Adrenal gland (tissue), 5 donors: Measurements from ENCODE around the gene VWA8.

ENCODE experiments used
- POLR2A ChIP-seq, 2 donors: fragments of 450-650 bp; IDR thresholded peaks; one replicate each; pipeline ENCODE4 v1.6.1; 2017; ENCODE audit warnings: antibody characterized with exemption in 2 of 2, mild to moderate bottlenecking in 2 of 2, moderate library complexity in 1 of 2
- TF ChIP-seq, protein P1 (sequence below), 6 experiments: fragments of 450-650 bp in 4 of 6; fragments of 200-600 bp in 2 of 6; sonication (generic) in 1 of 6; IDR thresholded peaks; 1 replicate in 5 of 6; 2 replicates in 1 of 6; pipeline versions ENCODE4 v1.5.1 to v1.8.0; 2016 to 2021; ENCODE audit warnings: antibody characterized with exemption in 6 of 6, mild to moderate bottlenecking in 2 of 6, moderate library complexity in 1 of 6
- donor health status: DM: no; HTN: no; CAD: no.

DNA sequence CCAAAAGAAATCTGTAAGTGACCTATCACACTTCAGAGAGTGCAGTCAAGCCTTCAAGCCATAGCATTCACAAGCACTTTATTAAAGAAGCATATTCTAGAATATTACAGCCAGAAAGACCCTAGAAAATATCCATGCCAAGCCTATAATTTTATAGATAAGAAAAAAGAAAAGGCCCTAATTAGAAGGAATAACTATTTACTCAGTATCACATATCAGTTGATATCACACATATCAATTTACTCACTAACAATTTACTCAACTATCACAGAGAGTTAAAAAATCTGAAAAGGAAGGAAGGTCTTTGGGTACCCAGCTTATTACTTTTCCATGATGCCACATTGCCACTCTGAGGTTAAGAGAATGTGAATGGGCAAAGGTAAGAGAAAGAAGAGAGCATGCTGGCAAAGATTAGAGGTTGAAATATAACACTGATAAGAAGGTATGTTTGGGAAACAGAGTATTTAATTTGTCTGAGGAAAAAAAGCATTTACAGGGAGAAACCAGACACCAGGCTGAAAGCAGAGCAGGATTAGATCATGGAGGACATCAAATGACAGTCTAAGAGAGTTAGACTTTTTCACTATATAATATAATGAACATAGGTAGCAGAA is 186.2 kb downstream of the VWA8 start:
- TF ChIP-seq, protein P1, sequence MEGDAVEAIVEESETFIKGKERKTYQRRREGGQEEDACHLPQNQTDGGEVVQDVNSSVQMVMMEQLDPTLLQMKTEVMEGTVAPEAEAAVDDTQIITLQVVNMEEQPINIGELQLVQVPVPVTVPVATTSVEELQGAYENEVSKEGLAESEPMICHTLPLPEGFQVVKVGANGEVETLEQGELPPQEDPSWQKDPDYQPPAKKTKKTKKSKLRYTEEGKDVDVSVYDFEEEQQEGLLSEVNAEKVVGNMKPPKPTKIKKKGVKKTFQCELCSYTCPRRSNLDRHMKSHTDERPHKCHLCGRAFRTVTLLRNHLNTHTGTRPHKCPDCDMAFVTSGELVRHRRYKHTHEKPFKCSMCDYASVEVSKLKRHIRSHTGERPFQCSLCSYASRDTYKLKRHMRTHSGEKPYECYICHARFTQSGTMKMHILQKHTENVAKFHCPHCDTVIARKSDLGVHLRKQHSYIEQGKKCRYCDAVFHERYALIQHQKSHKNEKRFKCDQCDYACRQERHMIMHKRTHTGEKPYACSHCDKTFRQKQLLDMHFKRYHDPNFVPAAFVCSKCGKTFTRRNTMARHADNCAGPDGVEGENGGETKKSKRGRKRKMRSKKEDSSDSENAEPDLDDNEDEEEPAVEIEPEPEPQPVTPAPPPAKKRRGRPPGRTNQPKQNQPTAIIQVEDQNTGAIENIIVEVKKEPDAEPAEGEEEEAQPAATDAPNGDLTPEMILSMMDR (IDR thresholded peaks at IDR 0.05): no peak
- TF ChIP-seq POLR2A (IDR thresholded peaks at IDR 0.05): no peak
